ENCODE results near the gene PCP4L1.

DNA sequence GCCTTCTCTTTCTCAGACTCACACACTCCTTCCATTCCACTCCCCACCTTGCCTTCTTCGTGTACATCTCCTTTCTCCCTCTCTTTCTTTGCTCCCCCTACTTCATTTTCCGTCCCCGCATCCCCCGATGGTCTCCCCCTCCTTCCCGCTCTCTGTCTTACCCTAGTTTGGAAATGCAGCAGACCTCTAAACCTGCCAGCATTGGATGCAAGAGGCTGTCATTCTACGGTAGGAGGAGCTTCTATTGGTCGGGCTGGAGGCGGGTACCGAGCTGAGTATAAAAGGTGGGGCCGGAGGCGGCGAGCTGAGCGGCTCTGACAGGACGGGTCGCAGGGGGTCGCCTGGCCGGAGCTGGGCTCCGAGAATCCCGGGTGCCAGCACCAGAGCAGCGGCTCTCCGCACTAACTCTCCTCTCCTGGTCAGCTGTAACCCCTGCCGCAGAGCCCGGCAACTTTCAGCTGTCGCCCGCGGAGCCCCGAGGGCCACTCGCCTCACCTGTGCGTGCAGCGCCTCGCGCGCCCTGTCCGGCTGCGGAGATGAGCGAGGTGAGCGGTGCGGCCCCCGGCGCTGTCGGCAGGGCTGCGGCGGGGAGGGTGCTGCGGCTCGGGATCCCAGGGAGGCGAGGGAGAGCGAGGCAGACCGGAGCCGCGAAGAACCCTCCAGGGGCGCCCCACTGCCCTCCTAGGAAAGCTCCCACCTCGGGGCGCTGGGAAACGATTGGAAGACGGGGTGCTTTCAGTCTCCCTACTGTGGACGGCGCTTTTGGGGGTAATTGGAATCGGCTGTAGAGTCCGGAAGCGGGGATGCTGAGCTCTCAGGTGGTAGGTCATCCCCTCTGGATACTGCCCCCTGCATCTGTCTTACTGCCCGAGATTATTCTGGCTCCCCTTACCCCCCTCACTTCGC is at the start of gene PCP4L1:
- TF ChIP-seq, protein P1, sequence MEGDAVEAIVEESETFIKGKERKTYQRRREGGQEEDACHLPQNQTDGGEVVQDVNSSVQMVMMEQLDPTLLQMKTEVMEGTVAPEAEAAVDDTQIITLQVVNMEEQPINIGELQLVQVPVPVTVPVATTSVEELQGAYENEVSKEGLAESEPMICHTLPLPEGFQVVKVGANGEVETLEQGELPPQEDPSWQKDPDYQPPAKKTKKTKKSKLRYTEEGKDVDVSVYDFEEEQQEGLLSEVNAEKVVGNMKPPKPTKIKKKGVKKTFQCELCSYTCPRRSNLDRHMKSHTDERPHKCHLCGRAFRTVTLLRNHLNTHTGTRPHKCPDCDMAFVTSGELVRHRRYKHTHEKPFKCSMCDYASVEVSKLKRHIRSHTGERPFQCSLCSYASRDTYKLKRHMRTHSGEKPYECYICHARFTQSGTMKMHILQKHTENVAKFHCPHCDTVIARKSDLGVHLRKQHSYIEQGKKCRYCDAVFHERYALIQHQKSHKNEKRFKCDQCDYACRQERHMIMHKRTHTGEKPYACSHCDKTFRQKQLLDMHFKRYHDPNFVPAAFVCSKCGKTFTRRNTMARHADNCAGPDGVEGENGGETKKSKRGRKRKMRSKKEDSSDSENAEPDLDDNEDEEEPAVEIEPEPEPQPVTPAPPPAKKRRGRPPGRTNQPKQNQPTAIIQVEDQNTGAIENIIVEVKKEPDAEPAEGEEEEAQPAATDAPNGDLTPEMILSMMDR (IDR thresholded peaks at IDR 0.05), result no peak
- TF ChIP-seq POLR2A (IDR thresholded peaks at IDR 0.05) (no peak), POLR2AphosphoS5 (IDR thresholded peaks at IDR 0.05) (peak in 3 of 4 donors; percentile 18 to 51 (median 32))
